Muscle layer of duodenum (tissue), 2 donors: ENCODE results near the gene NTM.

Experiments
- H3K27ac ChIP-seq: one replicate; pipeline ENCODE4 v1.7.0; 2013; ENCODE audit warnings: mild to moderate bottlenecking, low read length
- H3K27me3 ChIP-seq: one replicate; pipeline ENCODE4 v1.7.0; 2013; ENCODE audit warnings: low read depth, mild to moderate bottlenecking, control low read depth, low read length
- H3K36me3 ChIP-seq, 2 donors: one replicate each; pipeline ENCODE4 v1.7.0; 2013; ENCODE audit warnings: low read length in 2 of 2, control low read depth in 1 of 2, mild to moderate bottlenecking in 1 of 2; ENCODE audit not compliant: insufficient read depth in 2 of 2, control insufficient read depth in 1 of 2
- H3K4me1 ChIP-seq, 2 donors: one replicate each; pipeline ENCODE4 v1.7.0; 2013; ENCODE audit warnings: low read length in 2 of 2, mild to moderate bottlenecking in 2 of 2, control low read depth in 1 of 2, moderate library complexity in 1 of 2; ENCODE audit not compliant: insufficient read depth in 2 of 2, control insufficient read depth in 1 of 2
- H3K4me3 ChIP-seq, 2 donors: one replicate each; pipeline ENCODE4 v1.7.0; 2013; ENCODE audit warnings: low read length in 2 of 2, low read depth in 1 of 2, mild to moderate bottlenecking in 1 of 2
- H3K9me3 ChIP-seq, 2 donors: one replicate each; pipeline ENCODE4 v1.7.0; 2013; ENCODE audit warnings: low read length in 2 of 2, control low read depth in 1 of 2, mild to moderate bottlenecking in 1 of 2; ENCODE audit not compliant: control insufficient read depth in 1 of 2
- donor health status: healthy.

The NTM gene

GRCh38 chr11:131841925-131842635 is 471.7 kb downstream of the NTM start:
- Histone ChIP-seq H3K27ac (no peak overlapping the region), H3K4me3 (no peak overlapping the region), H3K9me3 (no peaks in the 10 kb centered on the region), H3K27me3 (no peaks in the 10 kb centered on the region), H3K4me1 (no peaks in the 10 kb centered on the region), H3K36me3 (no peaks in the 10 kb centered on the region)

DNA sequence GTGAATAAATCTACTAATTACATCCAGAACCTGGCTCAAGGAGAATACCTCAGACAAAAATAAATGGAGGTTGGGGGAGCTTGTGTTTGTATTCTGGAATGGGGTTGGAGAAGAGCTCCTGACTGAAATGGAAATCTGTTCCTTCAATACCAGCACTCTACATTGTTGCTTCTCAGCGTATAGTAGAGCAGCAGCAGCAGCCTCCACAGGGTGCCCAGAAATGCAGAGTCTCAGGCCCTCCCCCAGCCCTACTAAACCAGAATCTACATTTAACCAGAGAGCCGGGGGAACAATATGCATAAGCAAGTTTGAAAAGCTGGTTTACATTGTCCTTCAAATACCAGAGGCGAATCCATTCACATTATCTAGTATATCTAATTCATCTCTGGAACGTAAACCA is 474.8 kb downstream of the NTM start:
- Histone ChIP-seq H3K27me3 (no peaks in the 10 kb centered on the region), H3K9me3 (no peaks in the 10 kb centered on the region), H3K4me3 (no peak overlapping the region), H3K36me3 (no peaks in the 10 kb centered on the region), H3K27ac (no peak overlapping the region), H3K4me1 (no peaks in the 10 kb centered on the region)

DNA sequence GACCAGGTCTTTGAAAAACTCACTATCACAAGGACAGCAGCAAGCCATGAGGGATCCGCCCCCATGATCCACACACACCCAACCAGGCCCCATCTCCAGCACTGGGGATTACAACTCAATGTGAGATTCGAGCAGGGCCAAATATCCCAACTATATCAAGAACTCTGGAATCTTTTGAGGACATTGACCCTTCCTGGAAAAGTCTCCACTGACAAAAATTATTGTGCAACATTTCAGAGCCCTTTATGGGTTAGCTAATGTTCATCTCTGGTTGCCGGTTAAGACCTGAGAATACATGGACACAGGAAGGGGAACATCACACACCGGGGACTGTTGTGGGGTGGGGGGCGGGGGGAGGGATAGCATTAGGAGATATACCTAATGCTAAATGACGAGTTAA is 479.1 kb downstream of the NTM start:
- Histone ChIP-seq H3K27ac (no peak overlapping the region), H3K4me3 (no peak overlapping the region)

DNA sequence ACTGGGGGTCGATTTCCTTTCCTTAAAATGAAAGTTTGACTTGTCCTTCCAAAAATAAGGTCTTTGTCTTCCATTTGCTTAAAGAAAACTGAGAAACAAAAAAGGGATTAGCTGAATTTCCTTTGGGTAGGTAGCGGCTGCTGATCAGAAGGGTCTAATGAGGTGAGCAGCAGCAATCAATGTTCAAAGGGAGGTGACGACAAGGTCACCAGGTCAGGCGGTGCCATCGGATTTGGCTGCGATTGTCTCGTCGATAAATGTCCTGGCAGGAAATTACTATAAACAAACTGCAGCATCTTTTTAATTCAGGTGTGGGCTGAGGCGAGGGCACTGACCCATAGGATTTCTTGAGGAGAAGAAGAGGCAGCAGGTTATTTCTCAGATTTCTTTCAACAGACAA is 480.1 kb downstream of the NTM start:
- no peaks in the 10 kb centered on the region for H3K9me3 ChIP-seq
- H3K27ac ChIP-seq, result no peak overlapping the region
- H3K4me1 ChIP-seq, result no peaks in the 10 kb centered on the region
- no peaks in the 10 kb centered on the region for H3K36me3 ChIP-seq
- no peaks in the 10 kb centered on the region for H3K27me3 ChIP-seq
- no peak overlapping the region for H3K4me3 ChIP-seq

More for the DNA sequence above, 479.1 kb downstream of the NTM start:
- Histone ChIP-seq H3K4me1 (no peaks in the 10 kb centered on the region), H3K9me3 (no peaks in the 10 kb centered on the region), H3K36me3 (no peaks in the 10 kb centered on the region), H3K27me3 (no peaks in the 10 kb centered on the region)

DNA sequence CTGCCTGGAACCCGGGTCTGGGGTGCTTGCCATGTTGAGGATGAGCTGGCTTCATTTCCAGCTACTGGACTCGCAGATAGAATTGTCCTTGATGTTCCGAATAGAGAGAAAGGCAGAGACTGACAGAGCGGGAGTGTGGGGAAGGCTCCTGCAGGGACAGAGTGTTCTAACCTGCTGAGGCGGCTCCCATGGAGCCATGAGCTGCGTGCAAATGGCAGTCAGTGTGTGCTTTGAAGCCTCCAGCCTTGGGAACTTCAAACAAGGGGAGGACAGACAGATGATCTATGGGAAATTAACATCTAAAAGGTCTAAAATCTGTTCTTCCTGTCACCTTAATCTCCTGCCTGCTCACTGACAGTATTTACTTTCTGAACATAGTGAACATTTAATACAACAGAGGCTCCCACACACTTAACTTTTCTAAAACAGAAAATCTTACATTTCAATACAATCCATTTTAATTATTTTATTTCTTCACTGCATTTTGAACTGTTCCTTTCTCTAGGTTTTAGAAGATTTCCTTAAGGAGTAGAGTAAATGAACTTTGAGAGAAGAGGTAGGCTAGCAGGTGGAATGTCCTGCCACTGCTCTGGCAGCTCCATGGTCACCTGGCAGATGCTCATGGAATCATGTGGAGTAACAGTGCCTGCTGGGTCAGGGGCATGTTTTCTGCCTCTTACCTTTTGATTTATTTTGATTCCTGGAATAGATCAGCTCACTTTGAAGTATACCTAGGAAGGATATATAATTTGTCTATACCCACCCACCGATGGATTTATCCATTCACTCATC is 481.7 kb downstream of the NTM start:
- Histone ChIP-seq H3K27ac (no peak overlapping the region), H3K27me3 (no peaks in the 10 kb centered on the region), H3K4me1 (no peaks in the 10 kb centered on the region), H3K36me3 (no peaks in the 10 kb centered on the region), H3K9me3 (no peaks in the 10 kb centered on the region), H3K4me3 (no peak overlapping the region)

GRCh38 chr11:131852757-131853156 is 482.3 kb downstream of the NTM start:
- Histone ChIP-seq H3K27me3 (no peaks in the 10 kb centered on the region), H3K9me3 (no peaks in the 10 kb centered on the region), H3K4me1 (no peaks in the 10 kb centered on the region), H3K4me3 (no peak overlapping the region), H3K36me3 (no peaks in the 10 kb centered on the region), H3K27ac (no peak overlapping the region)

- Histone ChIP-seq H3K36me3 (no peaks in the 10 kb centered on the region), H3K4me3 (no peak overlapping the region), H3K27ac (no peak overlapping the region), H3K4me1 (no peaks in the 10 kb centered on the region), H3K27me3 (no peaks in the 10 kb centered on the region), H3K9me3 (no peaks in the 10 kb centered on the region)
Observed at GRCh38 chr11:131854391-131854790, 484.0 kb downstream of the NTM start.

GRCh38 chr11:131855320-131855719 is 484.9 kb downstream of the NTM start:
- H3K36me3 ChIP-seq, result no peaks in the 10 kb centered on the region
- H3K4me1 ChIP-seq, result no peaks in the 10 kb centered on the region
- no peak overlapping the region for H3K27ac ChIP-seq
- H3K4me3 ChIP-seq, result no peak overlapping the region
- no peaks in the 10 kb centered on the region for H3K9me3 ChIP-seq
- no peaks in the 10 kb centered on the region for H3K27me3 ChIP-seq

- no peaks in the 10 kb centered on the region for H3K4me1 ChIP-seq
- no peak overlapping the region for H3K27ac ChIP-seq
- no peaks in the 10 kb centered on the region for H3K9me3 ChIP-seq
- no peak overlapping the region for H3K4me3 ChIP-seq
- no peaks in the 10 kb centered on the region for H3K36me3 ChIP-seq
- H3K27me3 ChIP-seq, result no peaks in the 10 kb centered on the region
Observed at GRCh38 chr11:131857246-131857645, 486.8 kb downstream of the NTM start.

- Histone ChIP-seq H3K9me3 (no peaks in the 10 kb centered on the region), H3K36me3 (no peaks in the 10 kb centered on the region), H3K4me1 (no peaks in the 10 kb centered on the region), H3K27me3 (no peaks in the 10 kb centered on the region), H3K27ac (no peak overlapping the region), H3K4me3 (no peak overlapping the region)
Observed at GRCh38 chr11:131858505-131858904, 488.1 kb downstream of the NTM start.

GRCh38 chr11:131859538-131860210 is 489.3 kb downstream of the NTM start:
- Histone ChIP-seq H3K4me3 (no peak overlapping the region), H3K4me1 (no peaks in the 10 kb centered on the region), H3K9me3 (no peaks in the 10 kb centered on the region), H3K27me3 (no peaks in the 10 kb centered on the region), H3K27ac (no peak overlapping the region), H3K36me3 (no peaks in the 10 kb centered on the region)
